GM20000 (cell line): ENCODE data around the gene GRIN3B.
"Not testable (repeated sequence)": the region's sequence is repeated elsewhere in the genome, so short reads cannot be mapped to it uniquely, and the experiment has no call there.

Experiments used
- DNase-seq: peaks from one replicate; pipeline ENCODE4 v3.0.0; 2012; ENCODE audit warnings: low spot score
- TF ChIP-seq, protein P1 (sequence below): IDR thresholded peaks from 2 replicates; pipeline ENCODE4 v1.5.1; 2012; ENCODE audit warnings: mild to moderate bottlenecking, control low read depth; ENCODE audit errors: extremely low read depth, missing control alignments

The GRIN3B gene

DNA sequence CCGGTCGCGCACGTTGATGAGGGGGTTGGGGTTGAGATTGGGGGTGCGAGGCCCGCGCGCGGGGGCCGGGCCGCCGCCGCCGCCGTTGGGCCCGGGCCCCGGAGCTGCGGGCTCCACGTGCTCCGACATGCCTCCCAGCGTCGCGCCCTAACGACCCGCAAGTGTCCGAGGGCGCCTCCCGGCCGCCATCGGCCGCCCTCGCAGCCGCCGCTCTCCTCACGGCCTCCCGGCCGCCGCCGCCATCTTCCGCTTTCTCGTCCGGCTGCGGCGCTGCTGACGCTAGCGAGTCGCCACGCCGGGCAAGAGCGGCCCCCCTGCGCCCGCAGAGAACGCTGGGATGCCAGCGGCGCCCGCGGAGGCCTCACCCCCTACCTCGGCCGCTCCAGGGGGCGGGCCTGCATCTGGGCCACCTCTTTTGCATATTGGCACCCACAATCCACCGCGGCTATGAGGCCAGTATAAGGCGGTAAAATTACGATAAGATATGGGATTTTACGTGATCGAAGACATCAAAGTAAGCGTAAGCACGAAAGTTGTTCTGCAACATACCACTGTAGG lies 20.7 kb downstream of the GRIN3B start, which contains the start of gene TMEM259:
Gene TMEM259, minus strand, starts transcription at position 256 of the 558 bp plus-strand sequence. Its CDS starts 127 bp downstream, at position 129.
- DNase-seq: peak; percentile 100
- TF ChIP-seq, protein P1, sequence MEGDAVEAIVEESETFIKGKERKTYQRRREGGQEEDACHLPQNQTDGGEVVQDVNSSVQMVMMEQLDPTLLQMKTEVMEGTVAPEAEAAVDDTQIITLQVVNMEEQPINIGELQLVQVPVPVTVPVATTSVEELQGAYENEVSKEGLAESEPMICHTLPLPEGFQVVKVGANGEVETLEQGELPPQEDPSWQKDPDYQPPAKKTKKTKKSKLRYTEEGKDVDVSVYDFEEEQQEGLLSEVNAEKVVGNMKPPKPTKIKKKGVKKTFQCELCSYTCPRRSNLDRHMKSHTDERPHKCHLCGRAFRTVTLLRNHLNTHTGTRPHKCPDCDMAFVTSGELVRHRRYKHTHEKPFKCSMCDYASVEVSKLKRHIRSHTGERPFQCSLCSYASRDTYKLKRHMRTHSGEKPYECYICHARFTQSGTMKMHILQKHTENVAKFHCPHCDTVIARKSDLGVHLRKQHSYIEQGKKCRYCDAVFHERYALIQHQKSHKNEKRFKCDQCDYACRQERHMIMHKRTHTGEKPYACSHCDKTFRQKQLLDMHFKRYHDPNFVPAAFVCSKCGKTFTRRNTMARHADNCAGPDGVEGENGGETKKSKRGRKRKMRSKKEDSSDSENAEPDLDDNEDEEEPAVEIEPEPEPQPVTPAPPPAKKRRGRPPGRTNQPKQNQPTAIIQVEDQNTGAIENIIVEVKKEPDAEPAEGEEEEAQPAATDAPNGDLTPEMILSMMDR: no peak

DNA sequence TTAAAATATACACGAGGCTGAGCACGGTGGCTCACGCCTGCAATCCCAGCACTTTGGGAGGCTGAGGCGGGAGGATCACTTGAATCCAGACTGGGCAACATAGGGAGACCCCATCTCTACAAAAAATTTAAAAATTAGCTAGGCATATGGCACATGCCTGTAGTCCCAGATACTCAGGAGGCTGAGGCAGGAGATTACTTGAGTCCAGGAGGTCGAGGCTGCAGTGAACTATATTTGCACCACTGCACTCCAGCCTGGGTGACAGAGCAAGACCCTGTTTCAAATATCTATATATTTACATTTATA lies 23.6 kb downstream of the GRIN3B start:
- not testable (repeated sequence) for DNase-seq

DNA sequence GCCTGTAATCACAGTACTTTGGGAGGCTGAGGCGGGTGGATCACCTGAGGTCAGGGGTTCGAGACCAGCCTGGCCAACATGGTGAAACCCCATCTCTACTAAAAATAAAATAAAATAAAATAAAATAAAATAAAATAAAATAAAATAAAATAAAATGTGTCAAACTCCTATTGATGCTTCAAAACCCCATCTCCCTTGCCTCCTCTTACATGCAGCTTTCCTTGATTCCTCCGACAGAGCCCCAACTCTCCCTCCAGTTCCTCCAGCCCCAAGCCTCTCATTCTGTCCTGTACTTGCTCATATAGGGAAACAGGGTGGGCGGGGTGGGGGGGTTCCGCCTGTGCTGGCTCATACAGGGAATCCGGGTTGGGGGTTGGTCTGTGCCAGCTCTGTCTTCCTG lies 24.9 kb downstream of the GRIN3B start:
- not testable (repeated sequence) for DNase-seq

DNA sequence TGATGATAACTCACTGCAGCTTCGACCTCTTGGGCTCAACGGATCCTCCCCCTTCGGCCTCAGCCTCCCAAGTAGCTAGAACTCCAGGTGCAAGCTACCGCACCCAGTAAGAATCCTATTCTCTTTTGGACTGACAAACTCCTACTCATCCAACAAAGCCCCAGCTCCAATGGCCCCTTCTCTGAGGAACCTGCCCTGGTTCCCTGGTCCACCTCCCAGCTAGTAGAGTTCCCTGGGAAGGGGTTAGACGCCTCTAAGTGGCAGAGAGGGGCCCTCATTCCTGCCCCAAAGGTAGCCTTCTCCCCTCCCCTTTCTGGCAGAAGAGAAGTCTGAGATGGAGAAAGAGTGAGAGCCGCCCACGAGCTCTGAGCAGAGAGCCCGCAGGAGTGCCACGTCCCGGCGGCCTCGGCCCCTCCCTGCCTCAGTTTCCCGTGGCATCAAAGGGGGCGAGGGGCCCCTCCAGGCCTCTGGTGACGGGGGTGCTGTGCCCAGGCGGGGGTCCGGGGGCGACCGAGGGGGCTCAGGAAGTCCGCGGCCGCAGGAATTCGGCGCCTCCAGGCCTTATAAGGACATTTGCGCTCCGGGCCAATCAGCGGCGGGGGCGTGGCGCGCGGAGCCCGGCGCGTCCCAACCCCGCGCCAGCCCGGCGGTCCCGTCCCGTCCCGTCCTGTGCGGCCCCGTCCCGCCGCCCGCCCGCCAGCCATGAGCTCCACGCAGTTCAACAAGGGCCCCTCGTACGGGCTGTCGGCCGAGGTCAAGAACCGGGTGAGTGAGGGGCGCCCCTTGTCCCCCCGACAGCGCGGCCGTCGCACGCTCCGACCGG lies 26.0 kb downstream of the GRIN3B start, which contains the start of gene CNN2:
Gene CNN2, plus strand, starts transcription at position 649 of the 823 bp plus-strand sequence. Its CDS starts 54 bp downstream, at position 703.
- DNase-seq: peak; percentile 90
- TF ChIP-seq, protein P1: no peak

DNA sequence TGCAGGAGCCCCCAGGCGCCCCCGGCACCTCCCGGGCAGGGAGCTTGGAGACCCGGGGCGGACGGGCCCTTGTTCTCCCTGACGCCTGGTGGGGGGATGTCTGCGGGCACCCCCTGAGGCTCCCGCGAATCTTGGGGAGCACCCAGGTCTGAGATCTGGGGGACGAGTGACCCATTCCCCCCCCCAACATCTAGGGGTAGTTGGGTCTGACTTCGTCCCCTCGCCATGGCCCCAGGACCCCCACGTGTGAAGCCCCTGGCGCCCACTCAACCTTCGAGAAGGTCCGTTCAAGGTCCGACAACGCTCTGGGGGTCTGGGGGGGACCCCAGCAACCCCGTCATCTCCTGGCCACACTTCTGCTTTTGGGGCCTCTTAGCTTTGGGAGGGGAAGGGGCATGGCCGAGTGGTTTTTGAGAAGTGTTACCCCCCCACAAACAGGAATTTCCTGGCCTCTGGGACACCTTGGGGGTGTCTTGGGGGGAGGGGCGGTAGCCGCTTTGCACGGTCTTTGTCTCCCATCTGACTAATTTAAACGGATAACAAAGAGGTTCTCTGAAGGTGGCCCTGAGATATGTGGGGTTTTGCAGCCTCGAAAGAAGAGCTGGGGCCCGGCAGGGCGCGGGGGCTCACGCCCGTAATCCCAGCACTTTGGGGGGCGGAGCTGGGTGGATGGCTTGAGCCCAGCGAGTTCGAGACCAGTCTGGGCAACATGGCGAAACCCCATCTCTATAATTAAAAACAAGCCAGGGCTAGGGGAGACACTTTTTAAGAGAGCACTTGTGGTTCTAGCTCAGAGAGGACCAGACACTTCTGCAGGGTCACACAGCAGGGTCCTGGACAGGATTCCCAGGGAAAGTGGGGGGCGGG lies 26.8 kb downstream of the GRIN3B start:
- TF ChIP-seq, protein P1: no peak
- DNase-seq: no peak

DNA sequence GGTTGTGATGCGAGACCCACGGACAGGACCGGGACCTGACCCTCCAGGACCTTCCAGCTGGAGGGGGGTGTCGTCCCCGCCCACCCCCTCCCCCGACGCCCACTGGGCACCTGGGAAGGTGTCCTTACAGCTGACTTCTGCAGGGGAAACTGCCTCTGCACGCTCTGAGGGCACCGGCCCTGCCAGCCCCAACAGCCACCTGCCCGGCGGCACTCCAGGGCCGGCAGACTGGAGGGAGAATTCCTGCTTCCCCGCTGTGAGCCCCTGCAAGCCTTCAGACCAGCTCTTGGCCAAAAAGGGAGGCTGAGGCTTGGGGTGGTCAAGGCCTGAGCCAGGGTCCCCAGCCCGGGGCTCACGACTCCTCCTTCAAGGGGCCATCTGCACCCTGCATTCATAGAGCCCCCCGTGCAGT lies 27.4 kb downstream of the GRIN3B start:
- no peak for DNase-seq
- TF ChIP-seq, protein P1: no peak

DNA sequence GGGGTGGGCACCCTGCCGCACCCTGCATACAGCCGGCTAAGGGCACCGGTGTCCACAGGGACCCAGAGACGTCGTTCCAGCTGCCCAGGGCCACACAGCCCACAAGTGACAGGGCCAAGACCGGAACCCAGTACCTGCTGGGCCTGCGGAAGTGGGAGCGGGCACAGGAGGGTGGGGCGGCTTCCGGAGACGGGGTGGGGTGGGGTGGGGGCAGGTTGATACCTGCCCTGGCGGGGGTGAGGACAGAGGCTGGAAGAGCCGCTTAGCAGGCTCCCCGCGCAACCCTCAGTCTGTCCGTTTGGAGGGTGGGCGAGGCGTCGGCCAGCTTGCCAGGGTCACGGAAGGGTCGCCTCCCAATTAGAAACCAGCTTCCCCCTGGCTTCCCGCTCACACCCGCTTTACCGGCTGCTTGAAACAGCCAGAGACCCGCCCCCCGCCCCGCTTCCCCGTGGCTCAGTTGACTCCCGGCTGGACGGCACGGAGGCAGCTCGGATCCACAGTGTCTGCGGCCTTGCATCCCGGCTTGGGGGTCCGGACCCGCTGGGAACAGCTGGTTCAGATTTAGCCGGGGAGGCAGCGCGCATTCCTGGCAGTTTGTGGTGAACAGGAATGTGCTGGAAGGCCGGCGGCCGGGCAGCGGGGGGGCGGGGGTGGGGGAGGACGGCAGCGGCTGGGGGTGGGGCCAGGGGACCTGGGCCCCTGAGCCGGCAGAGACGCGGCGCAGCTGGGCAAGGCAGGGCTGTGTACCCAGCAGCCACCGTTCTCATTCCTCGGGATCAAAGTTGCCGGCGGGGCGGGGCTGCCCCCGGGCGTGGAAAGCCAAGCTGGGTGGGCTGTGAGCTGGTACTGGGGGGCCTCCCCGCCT lies 28.1 kb downstream of the GRIN3B start:
- TF ChIP-seq, protein P1: no peak
- DNase-seq: peak; percentile 78
